GM12874 (cell line): ENCODE data around the gene SP3.

Source experiments
- CTCF ChIP-seq: IDR thresholded peaks from 2 replicates; pipeline ENCODE4 v1.5.1; 2011; ENCODE audit warnings: low read depth, mild to moderate bottlenecking, control low read depth, low read length, moderate library complexity; ENCODE audit not compliant: insufficient read depth

Gene SP3

GRCh38 chr2:173952267-173953046 is 12.7 kb downstream of the SP3 start:
- TF ChIP-seq CTCF, result no peak

- no peak for TF ChIP-seq CTCF
These were observed 16.3 kb downstream of the SP3 start for GRCh38 chr2:173948842-173949241.

- TF ChIP-seq CTCF, result no peak
These were observed 17.0 kb downstream of the SP3 start for GRCh38 chr2:173948198-173948597.

GRCh38 chr2:173947131-173947530 is 18.0 kb downstream of the SP3 start:
- no peak for TF ChIP-seq CTCF

- TF ChIP-seq CTCF, result no peak
These were observed 21.4 kb downstream of the SP3 start for GRCh38 chr2:173943738-173944137.

- TF ChIP-seq CTCF, result no peak
These were observed 22.2 kb downstream of the SP3 start for GRCh38 chr2:173942861-173943523.

GRCh38 chr2:173941567-173941966 is 23.6 kb downstream of the SP3 start:
- no peak for TF ChIP-seq CTCF
